Limb (tissue), 2 donors: Measurements from ENCODE around the gene KLF3.
"Not testable (repeated sequence)": the region's sequence is repeated elsewhere in the genome, so short reads cannot be mapped to it uniquely, and the experiment has no call there.

Source experiments
- DNase-seq, 2 donors: peaks; one replicate each; pipeline ENCODE4 v3.0.0-alpha.2; 2016; ENCODE audit errors: extremely low spot score in 2 of 2

KLF3 gene

DNA sequence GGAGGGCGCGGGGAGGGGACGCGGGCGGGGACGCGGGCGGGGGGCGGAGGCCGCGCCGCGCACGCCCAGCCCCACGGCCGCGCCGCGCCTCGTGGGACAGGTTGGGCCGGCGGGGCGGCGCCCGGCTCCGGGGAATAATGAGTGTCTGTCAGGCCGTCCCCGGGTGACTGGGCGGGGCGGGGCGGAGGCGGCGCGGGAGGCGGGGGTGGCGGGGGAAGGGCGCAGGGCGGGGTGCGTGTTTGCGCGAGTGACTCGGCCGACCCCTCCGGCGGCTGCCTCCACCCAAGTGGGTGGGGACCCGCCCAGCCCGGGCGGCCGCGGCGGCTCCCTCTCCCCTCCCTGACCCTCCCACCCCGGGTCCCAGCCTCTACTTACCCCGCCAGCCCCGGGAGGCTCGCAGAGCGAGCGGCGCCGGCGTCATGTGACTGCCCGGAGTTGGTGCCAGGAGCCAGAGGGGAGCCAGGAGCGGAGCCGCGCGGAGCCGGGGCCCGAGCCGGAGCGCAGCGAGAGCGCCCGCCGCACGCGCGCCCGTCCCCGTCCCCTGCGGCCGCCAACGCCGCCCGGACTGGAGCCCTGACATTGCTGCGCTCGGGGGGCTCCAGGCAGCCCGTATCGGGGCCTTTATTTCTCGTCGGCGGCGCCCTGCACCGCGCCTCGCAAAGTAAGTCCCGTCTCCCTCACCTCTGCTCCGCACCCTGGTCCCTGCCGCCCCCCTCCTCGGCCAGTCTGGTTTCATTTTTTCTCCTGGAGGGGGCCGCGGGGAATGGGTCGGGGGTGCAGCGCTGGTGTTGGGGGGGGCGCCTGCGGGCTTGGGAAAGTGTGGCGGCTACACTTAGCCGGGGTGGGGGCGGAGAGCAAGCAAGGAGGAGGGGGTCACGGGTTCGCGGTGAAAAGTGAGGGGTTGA lies at the start of gene KLF3:
Gene KLF3 (plus strand): TSS at position 399 of the 905 bp plus-strand sequence. CDS start 16,427 bp downstream, outside the sequence.
- peak; percentile 87 to 95 for DNase-seq

DNA sequence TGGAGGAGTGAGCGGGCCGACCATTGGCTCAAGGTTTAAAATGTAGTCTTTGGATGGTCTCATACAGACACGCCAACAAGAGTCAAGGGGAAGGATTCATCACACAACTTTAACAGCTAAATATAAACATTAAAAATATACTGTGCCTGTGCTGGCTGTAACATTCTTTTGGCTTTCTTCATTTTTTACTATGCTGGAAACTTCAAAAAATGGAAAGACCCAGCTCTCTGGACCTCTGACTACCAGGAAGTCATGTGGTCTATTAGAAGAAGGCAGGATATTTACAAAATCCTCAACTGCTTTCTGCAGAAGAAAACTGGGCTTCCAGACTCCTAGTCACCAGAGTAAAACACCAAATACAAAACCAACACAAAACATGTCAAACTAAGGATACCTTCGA lies 49.8 kb upstream of the KLF3 start:
- no peak for DNase-seq

DNA sequence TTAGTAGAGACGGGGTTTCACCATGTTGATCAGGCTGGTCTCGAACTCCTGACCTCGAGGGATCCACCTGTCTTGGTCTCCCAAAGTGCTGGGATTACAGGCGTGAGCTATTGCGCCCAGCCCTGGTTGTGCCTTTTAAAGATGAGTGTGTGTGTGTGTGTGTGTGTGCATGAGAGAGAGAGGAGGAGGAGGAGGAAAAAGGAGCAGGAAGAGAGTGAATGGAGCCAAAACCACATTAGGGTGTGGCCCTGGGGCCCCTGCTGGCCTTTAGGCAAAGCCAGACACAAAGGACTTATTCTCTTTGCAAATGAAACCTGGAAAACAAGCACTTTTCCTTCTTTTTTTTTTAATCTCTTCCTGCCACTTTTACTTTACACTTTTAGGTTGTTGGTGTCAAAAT lies 48.2 kb upstream of the KLF3 start:
- DNase-seq: no peak

DNA sequence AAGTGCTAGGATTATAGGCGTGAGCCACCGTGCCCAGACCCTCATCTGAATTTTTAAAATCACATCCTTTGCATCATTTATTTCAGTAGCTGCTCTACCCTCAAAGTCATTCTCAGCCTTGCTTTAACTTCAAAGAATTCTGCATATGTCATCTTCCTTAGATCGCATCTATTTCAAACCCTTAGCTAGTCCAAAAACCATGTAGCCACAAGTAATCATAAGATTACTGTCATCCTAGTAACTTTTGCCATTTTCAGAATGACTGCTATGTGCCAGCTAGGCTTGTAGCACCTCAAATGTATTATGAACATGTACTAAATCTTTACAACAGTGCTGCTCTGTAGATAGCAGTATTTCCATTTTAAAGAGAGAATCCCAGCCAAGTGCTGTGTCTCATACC lies 45.5 kb upstream of the KLF3 start:
- DNase-seq: no peak

DNA sequence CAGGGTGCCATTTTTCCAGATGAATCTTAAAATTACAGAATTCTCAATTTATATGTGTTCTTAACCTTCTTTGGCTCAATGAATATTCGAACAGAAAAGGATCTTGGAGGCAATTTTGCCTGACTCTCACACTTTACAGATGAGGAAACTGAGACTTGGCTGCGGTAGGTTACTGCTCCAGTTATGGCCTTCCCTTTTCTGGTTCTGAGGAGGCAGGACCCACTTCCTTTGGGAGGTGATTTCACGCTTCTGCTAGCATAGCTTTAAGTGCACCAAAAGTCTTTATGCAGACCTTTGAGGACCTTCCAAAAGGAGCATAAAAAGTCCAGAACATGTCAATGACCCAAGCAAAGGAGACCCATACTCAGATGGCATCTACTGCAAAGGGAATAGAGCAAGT lies 44.7 kb upstream of the KLF3 start:
- no peak for DNase-seq

DNA sequence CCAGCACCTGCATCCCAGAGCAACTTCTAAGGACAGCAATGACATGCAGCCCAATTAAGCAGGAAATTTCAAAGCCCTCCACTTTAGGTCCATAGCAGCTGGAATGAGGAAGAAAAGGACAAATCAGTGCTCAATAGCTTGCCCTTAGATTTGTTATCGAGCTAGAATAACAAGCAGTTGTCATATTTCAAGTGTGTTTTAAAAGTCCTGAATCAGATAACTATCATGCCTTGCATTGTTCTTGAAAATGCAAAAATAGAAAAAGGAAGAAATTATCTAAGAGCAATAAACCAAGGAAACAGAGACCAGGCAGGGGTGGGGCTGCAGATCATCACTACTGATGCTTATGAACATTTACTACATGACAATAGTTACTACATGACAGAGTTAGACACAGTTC lies 43.9 kb upstream of the KLF3 start:
- DNase-seq: no peak

DNA sequence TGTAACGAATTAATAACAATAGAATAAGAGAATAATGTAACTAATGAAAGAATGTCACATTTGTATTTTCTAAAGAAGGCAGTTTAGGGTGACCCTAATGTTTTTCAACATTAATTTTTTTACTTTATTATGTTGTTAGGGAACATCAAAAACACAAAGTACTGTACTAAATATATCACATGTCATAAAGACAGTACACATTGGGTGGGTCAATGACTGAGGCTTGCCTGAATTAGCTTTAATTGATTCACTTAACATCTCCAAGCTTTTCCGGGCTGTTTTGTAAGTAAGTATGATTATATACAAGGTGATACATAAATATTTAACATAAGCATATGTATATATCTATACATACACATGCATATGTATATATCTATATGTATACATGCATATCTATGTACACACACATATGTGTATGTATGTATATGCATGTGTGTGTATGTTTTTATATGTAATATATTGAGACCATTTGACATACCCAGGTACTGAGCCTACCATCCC lies 43.4 kb upstream of the KLF3 start:
- no peak for DNase-seq

DNA sequence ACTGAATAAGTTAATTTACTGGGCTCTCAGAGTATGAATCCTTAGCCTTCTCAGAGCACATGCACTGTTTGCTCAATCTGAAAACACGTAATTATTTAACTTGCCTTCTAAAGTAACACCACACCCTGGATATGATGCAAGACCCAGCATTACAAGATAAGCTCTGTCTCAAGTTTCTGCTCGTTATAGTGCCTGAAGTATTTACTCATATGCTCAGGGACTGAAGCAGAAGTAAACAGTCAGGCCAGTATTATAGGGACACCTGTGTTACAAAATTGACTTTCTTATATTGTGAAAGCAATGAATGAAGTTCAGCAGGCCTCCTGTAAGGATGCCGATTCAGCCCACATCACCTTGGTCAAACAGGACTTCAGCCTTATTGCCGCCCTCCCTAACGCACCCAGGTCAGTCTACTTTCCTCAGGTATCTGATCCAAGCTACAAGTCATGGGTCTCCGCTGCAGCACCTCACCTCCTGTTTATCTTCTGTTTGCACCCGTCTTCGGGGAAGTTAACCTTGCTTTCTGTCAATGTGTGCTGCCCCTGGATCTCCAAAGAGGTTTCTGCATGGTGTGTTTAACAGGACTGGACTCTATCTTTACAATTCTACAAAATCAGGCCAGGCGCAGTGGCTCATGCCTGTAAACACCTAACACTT lies 42.8 kb upstream of the KLF3 start:
- no peak for DNase-seq

DNA sequence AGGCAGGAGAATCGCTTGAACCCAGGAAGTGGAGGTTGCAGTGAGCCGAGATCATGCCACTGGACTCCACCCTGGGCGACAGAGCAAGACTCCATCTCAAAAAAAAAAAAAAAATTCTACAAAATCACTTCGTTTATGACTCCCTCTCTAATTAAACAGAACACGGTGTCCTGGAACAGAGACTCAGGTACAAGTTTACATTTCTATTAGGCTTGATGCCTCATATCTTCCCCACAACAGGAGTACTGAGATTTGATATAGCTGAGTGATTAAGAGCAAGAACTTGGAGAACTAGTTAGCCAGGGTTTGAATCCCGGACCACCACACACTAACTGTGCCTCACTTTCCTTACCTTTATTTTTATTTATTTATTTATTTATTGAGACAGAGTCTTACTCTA lies 42.2 kb upstream of the KLF3 start:
- no peak for DNase-seq

DNA sequence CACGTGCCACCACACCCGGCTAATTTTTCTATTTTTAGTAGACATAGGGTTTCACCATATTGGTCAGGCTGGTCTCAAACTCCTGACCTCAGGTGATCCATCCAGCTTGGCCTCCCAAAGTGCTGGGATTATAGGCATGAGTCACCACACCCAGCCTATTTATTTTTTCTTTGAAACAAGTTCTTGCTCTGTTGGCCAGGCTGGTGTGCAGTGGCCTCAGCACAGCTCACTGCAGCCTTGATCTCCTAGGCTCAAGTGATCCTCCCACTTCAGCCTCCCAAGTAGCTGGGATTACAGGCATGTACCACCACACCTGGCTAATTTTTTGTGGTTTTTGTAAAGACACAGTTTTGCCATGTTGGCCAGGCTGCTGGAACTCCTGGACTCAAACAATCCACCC lies 41.7 kb upstream of the KLF3 start:
- DNase-seq: not testable (repeated sequence)

DNA sequence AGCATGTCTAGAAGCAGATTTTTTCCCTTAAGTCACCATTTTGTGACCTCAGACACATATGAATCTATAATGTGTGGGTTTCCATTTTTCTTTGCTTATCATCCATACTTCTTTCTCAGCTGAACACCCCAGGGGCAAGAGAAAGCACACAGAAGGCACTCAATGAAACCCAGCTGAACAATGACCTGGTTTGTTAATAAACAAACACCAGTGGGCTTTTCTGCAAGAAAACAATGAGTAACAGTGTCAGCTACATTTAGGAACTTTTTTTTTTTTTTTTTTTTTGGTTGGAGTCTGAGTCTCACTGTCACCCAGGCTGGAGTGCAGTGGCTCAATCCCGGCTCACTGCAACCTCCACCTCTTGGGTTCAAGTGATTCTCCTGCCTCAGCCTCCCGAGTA lies 40.7 kb upstream of the KLF3 start:
- DNase-seq: no peak

DNA sequence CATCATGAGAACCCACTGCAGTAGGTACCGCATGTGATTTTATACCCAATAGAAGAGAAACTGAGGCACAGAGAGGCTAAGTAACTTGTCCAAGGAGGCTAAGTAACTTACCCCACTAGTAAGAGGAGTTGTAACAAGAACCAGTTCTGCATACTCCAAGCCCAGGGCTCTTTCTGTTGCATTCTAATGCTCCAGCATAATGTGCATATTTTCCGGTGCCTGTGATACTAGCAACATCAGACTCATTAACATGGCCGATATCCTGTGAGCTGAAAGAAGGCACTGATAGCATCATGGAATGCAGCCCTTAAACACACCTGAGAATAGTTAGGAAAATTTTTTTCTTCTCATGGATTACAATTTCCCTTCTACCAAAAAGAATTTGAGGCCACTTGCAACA lies 39.7 kb upstream of the KLF3 start:
- DNase-seq: no peak

DNA sequence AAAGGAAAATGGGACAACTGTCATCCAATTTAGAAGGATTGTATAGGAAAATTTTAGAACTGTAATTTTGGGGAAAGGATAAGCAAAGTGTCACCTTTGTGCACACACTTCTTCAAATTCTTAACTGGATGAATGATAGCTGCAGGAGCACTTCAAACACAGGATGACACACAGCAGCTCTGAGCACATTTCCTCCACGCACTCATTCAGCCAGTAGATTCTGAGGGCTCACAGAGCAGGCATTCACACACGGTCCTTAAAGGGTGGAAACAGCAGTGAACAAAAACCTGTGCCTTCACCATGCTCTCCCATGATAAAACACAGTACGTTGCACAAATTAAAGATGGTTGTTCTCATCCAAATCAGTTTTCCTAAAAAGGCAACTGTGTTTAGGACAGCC lies 38.5 kb upstream of the KLF3 start:
- no peak for DNase-seq

DNA sequence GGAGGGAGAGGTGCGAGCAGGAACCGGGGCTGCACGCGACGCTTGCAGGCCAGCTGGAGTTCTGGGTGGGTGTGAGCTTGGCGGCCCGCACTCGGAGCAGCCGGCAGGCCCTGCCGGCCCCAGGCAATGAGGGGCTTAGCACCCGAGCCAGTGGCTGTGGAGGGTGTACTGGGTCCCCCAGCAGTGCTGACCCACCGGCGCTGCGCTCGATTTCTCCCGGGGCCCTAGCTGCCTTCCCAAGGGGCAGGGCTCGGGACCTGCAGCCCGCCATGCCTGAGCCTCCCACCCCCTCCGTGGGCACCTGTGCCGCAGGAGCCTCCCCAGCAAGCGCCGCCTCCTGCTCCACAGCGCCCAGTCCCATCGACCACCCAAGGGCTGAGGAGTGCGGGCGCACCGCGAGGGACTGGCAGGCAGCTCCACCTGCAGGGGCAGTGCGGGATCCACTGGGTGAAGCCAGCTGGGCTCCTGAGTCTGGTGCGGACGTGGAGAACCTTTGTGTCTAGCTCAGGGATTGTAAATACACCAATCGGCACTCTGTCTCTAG lies 37.0 kb upstream of the KLF3 start:
- not testable (repeated sequence) for DNase-seq

DNA sequence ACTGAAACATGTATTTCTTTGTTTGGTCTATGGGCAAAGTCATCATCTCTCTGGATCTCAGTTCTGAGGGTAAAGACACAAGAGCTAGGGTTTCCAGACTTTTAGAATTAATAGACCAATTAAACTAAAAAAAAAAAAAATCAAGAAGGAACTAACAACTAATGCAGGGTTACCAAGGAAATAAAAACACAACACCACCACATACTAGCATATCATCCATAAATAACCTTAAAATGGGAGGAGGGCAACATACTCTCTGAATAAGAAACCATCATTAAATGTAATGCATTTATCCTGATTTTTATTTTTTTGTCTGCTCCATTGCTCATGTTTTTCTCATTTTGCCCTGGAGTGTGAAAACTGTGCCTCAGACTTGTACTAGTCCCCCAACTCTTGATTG lies 33.5 kb upstream of the KLF3 start:
- DNase-seq: no peak

DNA sequence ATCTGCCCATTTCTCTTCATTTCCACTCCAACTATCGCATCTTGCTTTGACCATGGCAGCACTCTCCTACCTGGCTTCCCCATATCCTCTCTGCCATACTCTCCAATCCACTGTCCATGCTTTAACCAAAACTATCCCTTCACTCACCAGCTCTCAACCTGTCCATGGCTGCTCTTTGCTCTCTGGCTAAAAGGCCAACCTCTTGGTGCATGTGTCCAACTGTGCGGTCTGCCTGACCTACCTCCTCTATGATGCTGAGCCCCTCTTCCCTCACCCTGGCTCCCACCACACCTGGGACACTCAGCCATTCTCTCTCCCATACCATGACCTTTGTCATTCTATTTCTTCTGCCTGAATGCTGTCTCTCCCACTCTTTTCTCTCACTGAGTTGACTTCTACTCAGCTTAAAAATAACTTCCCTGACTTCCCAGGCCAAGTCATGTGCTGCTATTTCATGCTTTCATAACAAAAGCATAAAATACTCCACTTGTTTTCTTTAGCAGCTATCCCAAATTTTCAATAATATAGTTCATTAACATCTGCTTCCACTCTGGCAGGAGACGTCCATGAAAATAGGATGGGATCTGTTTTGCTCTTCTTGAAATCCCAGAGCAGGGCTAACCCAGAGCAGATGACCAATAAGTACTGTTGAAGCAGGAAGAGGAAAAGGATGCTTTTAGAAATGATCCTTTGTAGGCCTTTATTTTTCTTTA lies 29.8 kb upstream of the KLF3 start:
- DNase-seq: no peak

DNA sequence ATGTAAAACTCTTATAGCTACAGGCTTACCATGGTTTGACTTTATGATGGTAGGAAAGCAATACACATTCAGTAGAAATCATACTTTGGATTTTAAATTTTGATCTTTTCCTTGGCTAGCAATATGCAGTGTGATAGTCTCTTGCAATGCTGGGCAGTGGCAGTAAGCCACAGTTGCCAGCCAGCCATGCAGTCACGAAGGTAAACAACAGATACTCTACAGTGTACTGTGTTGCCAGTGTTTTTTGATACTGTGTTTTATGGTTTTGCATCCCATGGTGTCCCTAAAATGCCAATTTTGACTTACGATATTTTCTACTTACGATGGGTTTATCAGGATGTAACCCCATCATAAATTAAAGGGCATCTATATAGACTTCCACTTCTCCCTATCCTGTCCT lies 24.8 kb upstream of the KLF3 start:
- DNase-seq: no peak

DNA sequence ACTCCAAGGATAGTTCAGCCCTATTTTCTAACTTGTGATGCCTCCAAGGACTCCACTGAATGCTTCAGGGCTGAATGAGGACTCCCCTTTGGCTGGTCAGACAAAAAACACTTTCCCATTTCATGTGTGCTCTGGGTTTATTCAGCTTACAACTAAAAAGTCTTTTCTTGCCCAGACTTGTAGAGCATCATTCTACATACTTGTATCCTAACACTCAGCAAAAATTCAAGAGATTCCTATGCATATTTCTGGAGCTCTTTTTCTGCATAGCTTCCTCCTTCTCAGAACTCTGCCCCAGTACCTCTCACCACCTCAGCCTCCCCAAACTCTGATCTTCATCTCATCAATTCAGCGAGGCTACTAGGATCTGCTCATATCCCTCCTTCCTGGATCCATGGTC lies 22.2 kb upstream of the KLF3 start:
- no peak for DNase-seq

DNA sequence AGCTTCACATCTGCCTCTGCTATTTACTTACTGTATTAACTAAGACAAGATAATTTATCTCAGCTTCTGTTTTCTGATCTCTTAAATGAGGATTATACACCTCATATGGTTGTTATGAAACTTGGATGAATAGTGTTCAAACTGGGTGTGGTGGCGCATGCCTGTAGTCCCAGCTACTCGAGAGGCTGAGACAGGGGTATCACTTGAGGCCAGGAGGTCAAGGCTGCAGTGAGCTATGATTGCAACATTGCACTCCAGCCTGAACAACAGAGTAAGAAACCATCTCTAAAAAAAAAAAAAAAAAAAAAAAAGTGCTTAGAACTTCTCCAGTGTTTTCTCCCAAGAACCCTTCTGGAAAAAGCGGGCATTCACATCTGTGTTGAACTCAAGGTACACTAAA lies 19.8 kb upstream of the KLF3 start:
- DNase-seq: no peak

DNA sequence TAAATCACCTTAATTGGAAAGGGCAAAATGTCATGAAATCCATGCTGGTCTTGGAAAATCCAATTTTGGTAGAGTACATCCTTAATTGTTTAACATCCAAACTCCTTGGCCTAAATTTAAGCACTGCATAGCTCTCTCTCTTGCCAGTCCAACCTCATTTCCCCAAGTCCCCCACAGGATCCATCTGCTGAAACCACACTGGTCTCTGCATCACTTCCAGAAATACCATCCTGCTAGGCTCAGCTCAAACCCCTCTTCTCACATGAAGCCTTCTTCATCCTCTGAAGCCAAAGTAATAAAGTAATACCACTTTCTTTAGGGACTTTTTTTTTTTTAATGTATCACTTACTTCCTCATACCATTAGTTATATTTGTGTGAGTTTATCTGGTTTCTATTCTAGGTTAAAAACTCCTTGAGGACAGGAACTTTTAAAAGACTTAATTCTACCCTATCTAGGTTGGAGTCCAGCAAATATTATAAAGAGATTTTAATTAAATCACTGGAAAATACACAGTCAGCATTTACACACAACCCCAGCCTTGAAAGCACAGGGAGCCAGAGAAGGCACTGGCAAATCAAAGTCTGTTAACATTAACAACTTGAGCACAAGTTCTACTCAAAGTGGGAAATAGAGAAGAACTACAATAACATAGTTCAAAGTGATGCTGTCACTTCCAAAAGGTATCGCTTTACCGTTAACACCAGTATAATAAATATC lies 16.7 kb upstream of the KLF3 start:
- DNase-seq: no peak

DNA sequence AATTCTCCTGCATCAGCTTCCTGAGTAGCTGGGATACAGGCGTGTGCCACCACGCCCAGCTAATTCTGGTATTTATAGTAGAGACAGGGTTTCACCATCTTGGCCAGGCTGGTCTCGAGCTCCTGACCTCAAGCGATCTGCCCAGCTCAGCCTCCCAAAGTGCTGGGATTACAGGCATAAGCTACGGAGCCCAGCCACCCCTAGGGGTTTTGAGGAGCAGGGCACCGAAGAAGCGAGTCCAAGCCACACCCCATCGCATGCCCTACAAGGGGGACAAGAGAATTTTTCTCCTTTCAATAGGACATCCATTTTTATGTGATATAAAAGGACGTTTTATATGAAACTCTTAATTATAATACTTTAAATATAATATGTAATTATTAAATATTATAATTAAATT lies 13.9 kb upstream of the KLF3 start:
- DNase-seq: no peak
